ENCODE data around the gene HERC3.

The HERC3 gene

DNA sequence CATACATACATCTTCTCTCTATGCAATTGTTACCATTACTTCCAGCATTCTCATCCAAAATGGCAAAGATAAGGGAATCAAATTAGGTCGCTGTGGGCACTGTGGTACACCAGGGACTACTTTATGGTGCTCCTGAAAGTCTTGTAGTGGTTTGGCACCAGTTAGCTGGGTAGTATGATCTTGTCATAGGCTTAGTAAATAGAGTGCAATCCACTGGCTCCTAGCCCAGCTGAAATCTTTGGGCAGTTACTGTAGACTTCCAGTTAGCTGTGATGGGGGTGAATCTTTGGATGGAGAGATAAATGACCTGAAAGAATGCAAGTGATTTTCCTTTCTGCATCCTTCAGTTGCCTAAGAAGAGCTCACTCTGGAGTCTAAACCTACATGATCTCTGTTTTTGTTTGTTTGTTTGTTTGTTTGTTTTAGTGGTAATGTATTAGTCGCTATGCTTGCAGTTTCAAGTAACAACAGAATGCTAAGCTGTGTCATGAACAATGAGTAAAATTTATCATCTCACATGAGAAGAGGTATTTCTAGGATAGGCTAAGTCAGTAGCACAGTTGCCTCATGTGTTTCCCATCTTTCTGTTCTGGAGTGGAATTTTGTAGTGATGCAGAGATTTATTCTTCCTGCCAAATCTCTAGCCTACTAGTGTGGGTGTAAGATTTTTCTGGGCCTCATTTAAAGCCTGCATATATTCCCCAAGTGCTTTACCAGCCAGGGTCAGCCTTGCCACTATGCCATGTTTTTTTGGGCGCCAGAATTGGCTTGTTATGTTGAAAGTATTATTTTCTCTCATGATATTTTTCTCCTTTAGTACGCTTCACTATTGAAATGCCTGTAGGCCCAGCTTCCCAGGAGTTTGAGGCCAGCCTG lies 24.2 kb downstream of the HERC3 start:
- H3K4me3 ChIP-seq (ENCODE audit: low read depth, low read length): no peak overlapping the region
- peak; percentile 78 for DNase-seq (ENCODE audit: low read depth)
- TF ChIP-seq, protein P1, sequence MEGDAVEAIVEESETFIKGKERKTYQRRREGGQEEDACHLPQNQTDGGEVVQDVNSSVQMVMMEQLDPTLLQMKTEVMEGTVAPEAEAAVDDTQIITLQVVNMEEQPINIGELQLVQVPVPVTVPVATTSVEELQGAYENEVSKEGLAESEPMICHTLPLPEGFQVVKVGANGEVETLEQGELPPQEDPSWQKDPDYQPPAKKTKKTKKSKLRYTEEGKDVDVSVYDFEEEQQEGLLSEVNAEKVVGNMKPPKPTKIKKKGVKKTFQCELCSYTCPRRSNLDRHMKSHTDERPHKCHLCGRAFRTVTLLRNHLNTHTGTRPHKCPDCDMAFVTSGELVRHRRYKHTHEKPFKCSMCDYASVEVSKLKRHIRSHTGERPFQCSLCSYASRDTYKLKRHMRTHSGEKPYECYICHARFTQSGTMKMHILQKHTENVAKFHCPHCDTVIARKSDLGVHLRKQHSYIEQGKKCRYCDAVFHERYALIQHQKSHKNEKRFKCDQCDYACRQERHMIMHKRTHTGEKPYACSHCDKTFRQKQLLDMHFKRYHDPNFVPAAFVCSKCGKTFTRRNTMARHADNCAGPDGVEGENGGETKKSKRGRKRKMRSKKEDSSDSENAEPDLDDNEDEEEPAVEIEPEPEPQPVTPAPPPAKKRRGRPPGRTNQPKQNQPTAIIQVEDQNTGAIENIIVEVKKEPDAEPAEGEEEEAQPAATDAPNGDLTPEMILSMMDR (conservative IDR thresholded peaks at IDR 0.05; ENCODE audit: low read depth, low read length): no peak

DNA sequence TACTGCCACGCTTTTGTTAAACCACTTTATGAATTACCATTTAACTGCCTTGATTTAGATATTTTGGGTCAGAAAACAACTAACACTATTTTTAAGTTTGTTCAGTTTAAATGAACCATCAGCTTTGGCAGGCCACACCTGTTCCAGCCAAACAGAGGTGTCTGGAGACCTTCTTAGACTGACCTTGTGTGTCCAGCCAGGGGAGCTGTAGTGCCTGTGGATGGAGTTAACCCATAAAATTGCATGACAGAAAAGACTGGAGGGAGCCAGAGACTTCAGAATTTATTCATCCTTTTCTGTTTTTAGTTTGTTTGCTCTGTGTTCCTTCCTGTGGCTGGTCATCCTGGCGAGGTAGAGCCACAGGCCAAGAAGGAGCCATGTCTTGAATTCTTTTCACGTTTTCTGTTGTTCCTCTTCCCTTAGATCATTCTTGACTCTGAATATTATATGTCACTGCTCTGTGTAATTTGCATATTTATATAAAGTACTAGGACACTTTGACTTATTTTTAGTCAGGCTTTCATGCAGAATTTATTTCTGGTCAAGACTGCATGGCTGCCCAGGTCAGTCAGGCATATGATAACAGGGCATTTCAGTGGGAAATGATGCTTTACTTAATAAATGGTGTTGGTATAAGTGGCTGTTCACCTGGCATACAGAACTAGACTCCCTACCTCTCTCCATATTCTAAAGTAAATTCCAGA lies 26.7 kb downstream of the HERC3 start:
- DNase-seq (ENCODE audit: low read depth): no peak
- TF ChIP-seq, protein P1 (conservative IDR thresholded peaks at IDR 0.05; ENCODE audit: low read depth, low read length): no peak
- no peak overlapping the region for H3K4me3 ChIP-seq (ENCODE audit: low read depth, low read length)

DNA sequence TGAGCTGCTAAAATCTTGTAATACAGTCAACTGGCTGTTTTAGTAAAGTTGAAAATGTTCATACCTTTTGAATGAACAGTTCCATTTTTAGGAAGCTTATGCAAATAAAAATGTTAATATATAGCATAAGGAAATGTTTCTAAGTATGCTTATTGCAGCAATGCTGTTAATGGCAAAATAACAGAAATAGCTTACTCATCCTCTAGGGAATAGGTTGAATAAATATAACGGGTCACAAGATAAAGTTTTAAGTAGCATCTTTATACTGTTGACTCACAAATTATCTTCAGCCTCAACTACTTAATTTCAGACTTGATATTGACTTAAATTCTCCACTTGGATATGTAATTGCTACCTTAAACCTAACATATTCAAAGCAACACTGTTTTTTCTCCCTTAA lies 27.7 kb downstream of the HERC3 start:
- TF ChIP-seq, protein P1 (conservative IDR thresholded peaks at IDR 0.05; ENCODE audit: low read depth, low read length): no peak
- no peak overlapping the region for H3K4me3 ChIP-seq (ENCODE audit: low read depth, low read length)
- peak; percentile 41 for DNase-seq (ENCODE audit: low read depth)

DNA sequence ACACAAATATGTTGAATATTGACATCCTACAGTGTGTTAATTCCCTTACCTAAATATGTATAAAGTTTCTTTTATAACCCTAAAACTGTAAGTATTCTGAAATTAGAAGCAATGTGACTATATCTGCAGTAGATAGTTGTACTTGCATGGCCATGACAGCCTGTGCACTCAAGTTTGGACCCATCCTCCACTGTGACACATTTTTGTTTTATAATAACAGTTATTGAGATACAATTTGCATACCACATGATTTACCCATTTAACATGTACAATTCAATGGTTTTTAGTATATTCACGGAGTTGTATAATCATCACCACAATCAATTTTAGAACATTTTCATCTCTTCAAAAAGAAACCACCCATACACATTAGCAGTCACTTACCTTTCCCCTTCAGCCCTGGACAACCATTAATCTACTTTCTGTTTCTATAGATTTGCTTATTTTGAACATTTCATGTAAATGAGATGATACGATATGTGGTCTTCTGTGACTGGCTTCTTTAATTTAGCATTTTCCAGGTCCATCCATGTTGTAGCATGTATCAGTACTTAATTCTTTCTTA lies 29.6 kb downstream of the HERC3 start:
- no peak for DNase-seq (ENCODE audit: low read depth)
- H3K4me3 ChIP-seq (ENCODE audit: low read depth, low read length): no peak overlapping the region
- TF ChIP-seq, protein P1 (conservative IDR thresholded peaks at IDR 0.05; ENCODE audit: low read depth, low read length): no peak

DNA sequence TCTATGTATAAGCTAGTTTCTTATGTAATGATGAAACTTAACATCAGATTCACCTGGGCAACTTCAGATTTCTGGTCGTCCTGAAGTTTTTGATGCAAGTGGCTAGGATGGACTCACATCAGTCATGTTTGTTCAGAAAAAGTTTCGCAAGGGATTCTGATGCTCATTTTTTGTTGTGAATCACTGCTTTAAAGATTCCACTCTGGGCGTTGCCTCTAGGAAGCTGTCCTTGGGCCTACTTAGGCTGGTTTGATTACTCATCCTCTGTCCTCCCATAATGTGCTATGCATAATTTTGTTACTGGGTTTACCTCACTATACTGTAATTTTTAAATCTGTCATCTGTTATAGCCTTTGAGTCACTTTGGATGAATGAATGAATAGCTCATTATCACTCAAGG lies 30.8 kb downstream of the HERC3 start:
- DNase-seq (ENCODE audit: low read depth): peak; percentile 72
- H3K4me3 ChIP-seq (ENCODE audit: low read depth, low read length): no peak overlapping the region
- TF ChIP-seq, protein P1 (conservative IDR thresholded peaks at IDR 0.05; ENCODE audit: low read depth, low read length): no peak

DNA sequence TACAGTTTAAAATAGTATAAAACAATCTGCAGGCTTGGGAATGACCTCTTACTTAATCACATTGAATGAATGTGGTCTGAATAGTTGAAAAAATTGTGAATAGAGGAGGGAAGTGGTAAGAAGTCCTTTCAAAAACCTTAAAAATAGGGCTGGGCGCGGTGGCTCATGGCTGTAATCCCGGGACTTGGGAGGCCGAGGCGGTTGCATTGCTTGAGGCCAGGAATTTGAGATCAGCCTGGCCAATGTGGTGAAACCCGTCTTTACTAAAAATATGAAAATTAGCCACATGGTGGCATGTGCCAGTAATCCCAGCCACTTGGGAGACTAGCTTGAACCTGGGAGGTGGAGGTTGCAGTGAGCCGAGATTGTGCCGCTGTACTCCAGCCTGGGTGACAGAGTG lies 36.5 kb downstream of the HERC3 start:
- no peak for DNase-seq (ENCODE audit: low read depth)
- no peak overlapping the region for H3K4me3 ChIP-seq (ENCODE audit: low read depth, low read length)
- TF ChIP-seq, protein P1 (conservative IDR thresholded peaks at IDR 0.05; ENCODE audit: low read depth, low read length): no peak

Measured in choroid plexus epithelial cell (primary cell).